GM12878 (cell line): ENCODE results near the gene LRGUK. TPM values are rescaled to one million over a fixed set of nuclear protein-coding genes. Genes with fewer than 3 reads are reported as not detected.

ENCODE experiments used
- ATAC-seq: fragments of 200-7000 bp; cut with Tn5 transposase; 3 replicates; pipeline ENCODE4 v1.9.1; 2020; ENCODE audit warnings: mild to moderate bottlenecking, moderate library complexity
- BruUV-seq: library from RNA; stranded (reverse); fragments of 400-500 nt; replicated peaks from 2 replicates; lab custom pipeline; 2021; lab: Mats Ljungman, UMichigan
- CTCF ChIA-PET: fragments of 300-600 bp; sonication (Branson Sonifier 250); formaldehyde crosslinking; extraction: SDS; loops from one replicate; lab custom pipeline; 2021; ENCODE audit warnings: inconsistent platforms; lab: Yijun Ruan, JAX
- POLR2A ChIA-PET: fragments of 350-600 bp; formaldehyde crosslinking; extraction: SDS; loops from one replicate; lab custom pipeline; 2021; ENCODE audit warnings: inconsistent platforms; lab: Charles Lee
- RAD21 ChIA-PET: fragments of 300-600 bp; sonication (Branson Sonifier 250); formaldehyde crosslinking; loops from one replicate; lab custom pipeline; 2023; ENCODE audit warnings: antibody characterized with exemption; ENCODE audit not compliant: unreplicated experiment; lab: Charles Lee
- SMC1A ChIA-PET: fragments of 300-600 bp; sonication (Branson Sonifier 250); formaldehyde crosslinking; loops from one replicate; lab custom pipeline; 2023; ENCODE audit not compliant: unreplicated experiment, uncharacterized antibody; lab: Charles Lee
- DNase-seq: peaks from one replicate; pipeline ENCODE4 v3.0.0-alpha.2; 2011; ENCODE audit warnings: low read depth, low spot score
- FAIRE-seq: peaks from 3 replicates; lab custom pipeline; 2011; peaks lifted over from hg19 to GRCh38; lab: Jason Lieb, UNC
- H2AFZ ChIP-seq: 2 replicates; pipeline ENCODE4 v1.6.0; 2011; ENCODE audit warnings: low read depth, low read length, control low read depth; ENCODE audit not compliant: control insufficient read depth
- H3K27ac ChIP-seq: 2 replicates; pipeline ENCODE4 v1.5.1; 2011; ENCODE audit warnings: control low read depth; ENCODE audit not compliant: control insufficient read depth, insufficient read depth
- H3K27me3 ChIP-seq, 2 experiments: replicated peaks in 1 of 2; 2 replicates each; pipeline versions ENCODE4 v1.6.0 to v1.6.1; 2011; ENCODE audit warnings: low read length in 1 of 2; ENCODE audit not compliant: control insufficient read depth in 2 of 2, insufficient read depth in 2 of 2
- H3K36me3 ChIP-seq, 2 experiments: 2 replicates each; pipeline ENCODE4 v1.5.1; 2011; ENCODE audit warnings: low read length in 1 of 2; ENCODE audit not compliant: control insufficient read depth in 2 of 2, insufficient read depth in 2 of 2
- H3K4me1 ChIP-seq: 2 replicates; pipeline ENCODE4 v1.6.1; 2011; ENCODE audit warnings: mild to moderate bottlenecking, low read length, moderate library complexity, mixed read lengths; ENCODE audit not compliant: control insufficient read depth, insufficient read depth
- H3K4me2 ChIP-seq: 2 replicates; pipeline ENCODE4 v1.6.0; 2011; ENCODE audit warnings: control low read depth; ENCODE audit not compliant: control insufficient read depth, insufficient read depth
- H3K4me3 ChIP-seq: fragments of 200-600 bp; sonication (generic); 2 replicates; pipeline ENCODE4 v1.5.1; 2016
- H3K79me2 ChIP-seq: 2 replicates; pipeline ENCODE4 v1.6.0; 2011; ENCODE audit warnings: low read length; ENCODE audit not compliant: control insufficient read depth, insufficient read depth
- H3K9ac ChIP-seq: 2 replicates; pipeline ENCODE4 v1.8.0; 2011; ENCODE audit warnings: low read length, control low read depth, mixed read lengths; ENCODE audit not compliant: control insufficient read depth, insufficient read depth
- H3K9me3 ChIP-seq: replicated peaks from 3 replicates; pipeline ENCODE4 v1.5.1; 2011; ENCODE audit warnings: mild to moderate bottlenecking, low read length; ENCODE audit not compliant: control insufficient read depth, insufficient read depth
- H4K20me1 ChIP-seq: 2 replicates; pipeline ENCODE4 v1.6.0; 2011; ENCODE audit not compliant: control insufficient read depth, insufficient read depth
- CBFB ChIP-seq: IDR thresholded peaks from 2 replicates; pipeline ENCODE4 v1.6.1; 2016; ENCODE audit warnings: antibody characterized with exemption, low read depth
- CREB1 ChIP-seq: IDR thresholded peaks from 2 replicates; pipeline ENCODE4 v1.6.1; 2012; ENCODE audit warnings: low read depth, mild to moderate bottlenecking, inconsistent platforms
- EZH2 ChIP-seq: IDR thresholded peaks from 2 replicates; pipeline ENCODE4 v1.6.1; 2012; ENCODE audit warnings: low read depth, mild to moderate bottlenecking, control low read depth, inconsistent platforms, low read length, borderline replicate concordance; ENCODE audit not compliant: control insufficient read depth
- GABPA ChIP-seq: IDR thresholded peaks from 2 replicates; pipeline ENCODE4 v1.6.1; 2014; ENCODE audit warnings: antibody characterized with exemption, low read depth, mild to moderate bottlenecking, inconsistent platforms
- GATAD2B ChIP-seq: fragments of 450-650 bp; conservative IDR thresholded peaks from 2 replicates; pipeline ENCODE4 v1.6.1; 2017; ENCODE audit warnings: low read depth, mild to moderate bottlenecking, moderate library complexity
- HDAC2 ChIP-seq: fragments of 200-600 bp; sonication (generic); IDR thresholded peaks from 2 replicates; pipeline ENCODE4 v1.6.1; 2017
- IKZF2 ChIP-seq, 2 experiments: fragments of 450-650 bp; IDR thresholded peaks; 2 replicates each; pipeline ENCODE4 v1.6.1; 2017; ENCODE audit warnings: mild to moderate bottlenecking in 2 of 2, moderate library complexity in 2 of 2
- RELA ChIP-seq: fragments of 450-650 bp; IDR thresholded peaks from 2 replicates; pipeline ENCODE4 v1.8.0; 2014; ENCODE audit warnings: borderline replicate concordance; ENCODE audit not compliant: partially characterized antibody
- RELB ChIP-seq: fragments of 450-650 bp; IDR thresholded peaks from 2 replicates; pipeline ENCODE4 v1.6.1; 2017; ENCODE audit warnings: low read depth, mild to moderate bottlenecking, moderate library complexity
- SIN3A ChIP-seq: IDR thresholded peaks from 2 replicates; pipeline ENCODE4 v1.6.1; 2012; ENCODE audit warnings: low read depth, low read length, improper control_type of control experiment
- SMAD5 ChIP-seq: IDR thresholded peaks from 2 replicates; pipeline ENCODE4 v1.6.1; 2016; ENCODE audit warnings: antibody characterized with exemption, low read depth
- SREBF2 ChIP-seq: IDR thresholded peaks from 2 replicates; pipeline ENCODE4 v1.6.1; 2012; ENCODE audit warnings: mild to moderate bottlenecking, low read length
- STAT3 ChIP-seq: IDR thresholded peaks from 2 replicates; pipeline ENCODE4 v1.6.1; 2011; ENCODE audit warnings: low read depth, low read length, improper control_type of control experiment
- USF2 ChIP-seq: IDR thresholded peaks from 2 replicates; pipeline ENCODE4 v1.6.1; 2011; ENCODE audit warnings: low read depth, low read length, improper control_type of control experiment, borderline replicate concordance
- WRNIP1 ChIP-seq: IDR thresholded peaks from 2 replicates; pipeline ENCODE4 v1.6.1; 2011; ENCODE audit warnings: low read depth, low read length, improper control_type of control experiment, borderline replicate concordance
- ZBTB4 ChIP-seq: fragments of 450-650 bp; formaldehyde crosslinking; IDR thresholded peaks from 2 replicates; pipeline ENCODE4 v1.4.0; 2022; ENCODE audit warnings: mild to moderate bottlenecking, moderate library complexity
- WGBS: methylation state at CpG from one replicate; pipeline ENCODE4 v1.1.6; 2016; ENCODE audit warnings: low lambda C conversion rate; ENCODE audit not compliant: insufficient replicate concordance, insufficient coverage; ENCODE audit errors: missing lambda C conversion rate; 5-methylcytosine and 5-hydroxymethylcytosine counted together
- in situ Hi-C: fragments of 300-500 bp; cut with MboI; formaldehyde crosslinking; loops from 9 replicates; pipeline ENCODE4 v1.14.3; 2018; ENCODE audit warnings: mixed read lengths
- intact Hi-C: fragments of 100-400 bp; cut with micrococcal nuclease; formaldehyde crosslinking; loops from one replicate; pipeline ENCODE4 v1.14.2; 2022; ENCODE audit not compliant: unreplicated experiment
- polyA plus RNA-seq, 11 experiments: library from polyadenylated mRNA; depleted of rRNA in 4 of 11; unstranded in 6 of 11; stranded (reverse) in 5 of 11; fragments of >200 nt; fragmentation: Nextera tagmentation in 4 of 11; fragmentation: Illumina TruSeq in 1 of 11; extraction: Ambion mirVana in 4 of 11; extraction: Trizol in 1 of 11; gene quantifications; 1 replicate in 1 of 11; 2 replicates in 10 of 11; pipeline versions ENCODE4 v1.2.1 to v1.2.3, GENCODE V29; 2011 to 2016; ENCODE audit warnings: inconsistent platforms in 2 of 11, missing spikeins in 2 of 11, low read depth in 1 of 11
- total RNA-seq, 4 experiments: library from RNA; depleted of rRNA in 3 of 4; stranded (reverse); fragments of >200 nt in 3 of 4; fragmentation: Illumina TruSeq in 1 of 4; extraction: Trizol in 1 of 4; gene quantifications; 2 replicates each; pipeline versions ENCODE4 v1.2.1 to v1.2.3, GENCODE V29; 2013 to 2021

Gene LRGUK
- total and polyA plus RNA-seq, 10 of the 15 experiments (the other 5 are each of a cell fraction or from before 2014, with no cell fraction given), result 0.04 to 0.14 (median 0.08) TPM; not detected in 3

- Histone ChIP-seq H4K20me1 (no peaks in the 10 kb centered on the region), H3K79me2 (no peaks in the 10 kb centered on the region), H3K27me3 (no peaks in the 10 kb centered on the region), H3K9ac (no peak overlapping the region), H3K27ac (no peak overlapping the region), H3K4me2 (no peak overlapping the region), H3K4me3 (no peak overlapping the region), H3K9me3 (no peaks in the 10 kb centered on the region), H2AFZ (no peak overlapping the region), H3K4me1 (no peaks in the 10 kb centered on the region), H3K36me3 (no peaks in the 10 kb centered on the region)
- 0% methylated on average over 1 of the region's 1 CpG for WGBS
- ChIA-PET POLR2A (no interaction called here), SMC1A (no interaction called here), RAD21 (no interaction called here), CTCF (no interaction called here)
- no peak for DNase-seq
- no peak for ATAC-seq
- no peak for FAIRE-seq
- in situ Hi-C loops, result no loop called here
- BruUV-seq, result no TSS peak
- no peak for TF ChIP-seq IKZF2 (IDR thresholded peaks at IDR 0.05)
- TF ChIP-seq USF2, result no peak
- TF ChIP-seq RELB, result no peak
- no peak for TF ChIP-seq HDAC2
- no peak for TF ChIP-seq CBFB
- TF ChIP-seq GATAD2B, result no peak
- no peak for TF ChIP-seq CREB1
- TF ChIP-seq STAT3, result no peak
- no peak for TF ChIP-seq ZBTB4 (CRISPR knock-in tag)
- no peak for TF ChIP-seq SMAD5
- no peak for TF ChIP-seq GABPA
- TF ChIP-seq EZH2, result no peak
- TF ChIP-seq SIN3A, result no peak
- TF ChIP-seq SREBF2, result no peak
- TF ChIP-seq WRNIP1, result no peak
- TF ChIP-seq RELA, result no peak
- intact Hi-C loops, result no loop called here
These were observed 40.7 kb downstream of the LRGUK start for GRCh38 chr7:134167841-134168240.
